Panc1 (cell line): ENCODE results near the gene MTAP.

Experiments used
- CTCF ChIP-seq: fragments of 450-650 bp; IDR thresholded peaks from 2 replicates; pipeline ENCODE4 v1.5.1; 2017; ENCODE audit warnings: mild to moderate bottlenecking
- POLR2AphosphoS5 ChIP-seq: IDR thresholded peaks from 2 replicates; pipeline ENCODE4 v1.6.1; 2012; ENCODE audit warnings: mild to moderate bottlenecking, low read depth, low read length, moderate library complexity
- SIN3A ChIP-seq: IDR thresholded peaks from 2 replicates; pipeline ENCODE4 v1.6.1; 2012; ENCODE audit warnings: low read depth, mild to moderate bottlenecking, low read length, moderate library complexity, borderline replicate concordance; ENCODE audit not compliant: insufficient read depth
- TCF7L2 ChIP-seq: IDR thresholded peaks from 2 replicates; pipeline ENCODE4 v1.6.1; 2011; ENCODE audit warnings: mild to moderate bottlenecking, low read depth, low read length, inconsistent platforms
- TF ChIP-seq, protein P1 (sequence below), 2 experiments: IDR thresholded peaks; 2 replicates each; pipeline ENCODE4 v1.6.1; 2011 to 2012; ENCODE audit warnings: low read depth in 2 of 2, control low read depth in 1 of 2, low read length in 1 of 2, mild to moderate bottlenecking in 1 of 2, moderate library complexity in 1 of 2; ENCODE audit not compliant: insufficient read depth in 1 of 2

DNA sequence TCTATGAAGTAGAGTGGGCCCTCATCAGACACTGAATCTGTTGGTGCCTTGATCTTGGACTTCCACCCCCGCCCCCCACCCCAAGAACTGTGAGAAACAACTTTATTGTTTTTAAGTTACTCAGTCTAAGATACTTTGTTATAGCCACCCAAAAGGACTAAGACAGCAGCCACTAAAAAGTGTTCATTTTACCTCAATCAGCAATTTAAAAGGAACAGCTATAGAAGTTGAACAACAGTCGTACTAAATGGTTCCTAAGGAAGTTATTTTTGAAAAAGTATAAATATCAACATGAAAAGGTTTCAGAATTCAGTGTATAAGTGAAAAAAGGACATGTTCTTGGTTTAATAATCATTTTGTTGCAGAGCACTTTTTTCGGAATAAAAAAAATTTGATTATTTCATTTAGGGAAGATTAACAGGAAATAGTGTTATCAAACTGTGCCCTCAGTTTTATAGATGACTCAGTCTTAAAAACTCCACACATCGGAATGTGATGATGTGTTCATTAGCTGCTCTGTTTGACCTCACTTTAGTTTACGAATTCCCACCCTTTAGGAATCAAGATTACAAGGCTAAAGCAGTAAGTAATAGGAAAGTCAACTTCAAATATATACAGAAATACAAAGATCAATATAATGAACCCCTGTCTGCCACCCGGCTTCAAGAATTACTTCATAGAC, 71.2 kb downstream of the MTAP start:
- TF ChIP-seq CTCF (no peak), TCF7L2 (no peak), SIN3A (no peak), POLR2AphosphoS5 (no peak)
- TF ChIP-seq, protein P1, sequence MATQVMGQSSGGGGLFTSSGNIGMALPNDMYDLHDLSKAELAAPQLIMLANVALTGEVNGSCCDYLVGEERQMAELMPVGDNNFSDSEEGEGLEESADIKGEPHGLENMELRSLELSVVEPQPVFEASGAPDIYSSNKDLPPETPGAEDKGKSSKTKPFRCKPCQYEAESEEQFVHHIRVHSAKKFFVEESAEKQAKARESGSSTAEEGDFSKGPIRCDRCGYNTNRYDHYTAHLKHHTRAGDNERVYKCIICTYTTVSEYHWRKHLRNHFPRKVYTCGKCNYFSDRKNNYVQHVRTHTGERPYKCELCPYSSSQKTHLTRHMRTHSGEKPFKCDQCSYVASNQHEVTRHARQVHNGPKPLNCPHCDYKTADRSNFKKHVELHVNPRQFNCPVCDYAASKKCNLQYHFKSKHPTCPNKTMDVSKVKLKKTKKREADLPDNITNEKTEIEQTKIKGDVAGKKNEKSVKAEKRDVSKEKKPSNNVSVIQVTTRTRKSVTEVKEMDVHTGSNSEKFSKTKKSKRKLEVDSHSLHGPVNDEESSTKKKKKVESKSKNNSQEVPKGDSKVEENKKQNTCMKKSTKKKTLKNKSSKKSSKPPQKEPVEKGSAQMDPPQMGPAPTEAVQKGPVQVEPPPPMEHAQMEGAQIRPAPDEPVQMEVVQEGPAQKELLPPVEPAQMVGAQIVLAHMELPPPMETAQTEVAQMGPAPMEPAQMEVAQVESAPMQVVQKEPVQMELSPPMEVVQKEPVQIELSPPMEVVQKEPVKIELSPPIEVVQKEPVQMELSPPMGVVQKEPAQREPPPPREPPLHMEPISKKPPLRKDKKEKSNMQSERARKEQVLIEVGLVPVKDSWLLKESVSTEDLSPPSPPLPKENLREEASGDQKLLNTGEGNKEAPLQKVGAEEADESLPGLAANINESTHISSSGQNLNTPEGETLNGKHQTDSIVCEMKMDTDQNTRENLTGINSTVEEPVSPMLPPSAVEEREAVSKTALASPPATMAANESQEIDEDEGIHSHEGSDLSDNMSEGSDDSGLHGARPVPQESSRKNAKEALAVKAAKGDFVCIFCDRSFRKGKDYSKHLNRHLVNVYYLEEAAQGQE (IDR thresholded peaks at IDR 0.05; ENCODE audit: insufficient read depth in 1 of 2, low read depth in 2 of 2, low read length in 1 of 2): no peak
